H1 (cell line): ENCODE data around the gene GPC3. TPM values are rescaled to one million over a fixed set of nuclear protein-coding genes. Genes with fewer than 3 reads are reported as not detected.

ENCODE experiments used
- CTCF ChIA-PET: fragments of 300-600 bp; sonication (Branson Sonifier 250); formaldehyde crosslinking; loops from one replicate; lab custom pipeline; 2021; ENCODE audit not compliant: partially characterized antibody; lab: Charles Lee
- POLR2A ChIA-PET: fragments of 300-600 bp; sonication (Branson Sonifier 250); formaldehyde crosslinking; loops from one replicate; lab custom pipeline; 2021; ENCODE audit warnings: inconsistent platforms; ENCODE audit not compliant: partially characterized antibody; lab: Charles Lee
- DNase-seq, 2 experiments: peaks; one replicate each; pipeline versions ENCODE4 v3.0.0 to v3.0.0-alpha.2; 2010 to 2022; ENCODE audit warnings: low spot score in 2 of 2, low read depth in 1 of 2, mixed read lengths in 1 of 2
- FAIRE-seq: peaks from 2 replicates; lab custom pipeline; 2011; peaks lifted over from hg19 to GRCh38; lab: Jason Lieb, UNC
- H2AFZ ChIP-seq: 2 replicates; pipeline ENCODE4 v1.8.1; 2012; ENCODE audit warnings: low read length, inconsistent platforms
- H2AK5ac ChIP-seq: 2 replicates; pipeline ENCODE4 v1.6.1; 2013; ENCODE audit warnings: low read depth, low read length
- H2BK120ac ChIP-seq: replicated peaks from 2 replicates; pipeline ENCODE3; 2013; ENCODE audit warnings: low read depth, low read length, inconsistent platforms
- H2BK12ac ChIP-seq: 2 replicates; pipeline ENCODE4 v1.6.1; 2013; ENCODE audit warnings: low read depth, low read length
- H2BK15ac ChIP-seq: 2 replicates; pipeline ENCODE4 v1.6.1; 2013; ENCODE audit warnings: low read length
- H2BK20ac ChIP-seq: 2 replicates; pipeline ENCODE4 v1.6.1; 2013; ENCODE audit warnings: low read length
- H2BK5ac ChIP-seq: 2 replicates; pipeline ENCODE4 v1.6.1; 2013; ENCODE audit warnings: low read depth, low read length
- H3K14ac ChIP-seq: 2 replicates; pipeline ENCODE4 v1.6.1; 2013; ENCODE audit warnings: inconsistent platforms; ENCODE audit not compliant: insufficient read length
- H3K18ac ChIP-seq: 2 replicates; pipeline ENCODE4 v1.6.1; 2013; ENCODE audit warnings: low read length; ENCODE audit errors: extremely low read depth
- H3K23ac ChIP-seq: 2 replicates; pipeline ENCODE4 v1.6.1; 2013; ENCODE audit warnings: inconsistent platforms; ENCODE audit not compliant: insufficient read length
- H3K23me2 ChIP-seq: 2 replicates; pipeline ENCODE4 v1.6.1; 2013; ENCODE audit warnings: low read depth, low read length
- H3K27ac ChIP-seq: 2 replicates; pipeline ENCODE4 v1.6.1; 2011; ENCODE audit warnings: low read depth, low read length, inconsistent platforms
- H3K27me3 ChIP-seq, 4 experiments: replicated peaks in 1 of 4; 1 replicate in 1 of 4; 2 replicates in 3 of 4; pipeline versions ENCODE4 v1.6.1 to v1.8.1; 2011 to 2013; ENCODE audit warnings: low read length in 3 of 4, mild to moderate bottlenecking in 3 of 4, inconsistent platforms in 2 of 4, mixed read lengths in 2 of 4, moderate library complexity in 1 of 4; ENCODE audit not compliant: control insufficient read depth in 3 of 4, insufficient read depth in 3 of 4; ENCODE audit errors: extremely low read depth in 1 of 4
- H3K36me3 ChIP-seq, 4 experiments: 2 replicates each; pipeline versions ENCODE4 v1.6.1 to v1.8.1; 2011 to 2013; ENCODE audit warnings: mild to moderate bottlenecking in 4 of 4, low read length in 3 of 4, moderate library complexity in 2 of 4, control low read depth in 1 of 4, inconsistent platforms in 1 of 4; ENCODE audit not compliant: insufficient read depth in 4 of 4, control insufficient read depth in 2 of 4
- H3K4ac ChIP-seq: replicated peaks from 2 replicates; pipeline ENCODE3; 2013; ENCODE audit warnings: low read length, low read depth, mixed read lengths, inconsistent platforms; ENCODE audit not compliant: insufficient read length
- H3K4me1 ChIP-seq, 4 experiments: replicated peaks in 1 of 4; 1 replicate in 1 of 4; 2 replicates in 3 of 4; pipeline versions ENCODE4 v1.6.1 to v1.8.1; 2011 to 2013; ENCODE audit warnings: low read length in 3 of 4, inconsistent platforms in 2 of 4, mixed read lengths in 1 of 4; ENCODE audit not compliant: insufficient read depth in 4 of 4, control insufficient read depth in 3 of 4
- H3K4me2 ChIP-seq, 2 experiments: 2 replicates each; pipeline versions ENCODE4 v1.6.1 to v1.8.1; 2011 to 2013; ENCODE audit warnings: low read depth in 2 of 2, low read length in 2 of 2, control low read depth in 1 of 2, inconsistent platforms in 1 of 2, mild to moderate bottlenecking in 1 of 2; ENCODE audit not compliant: insufficient read depth in 1 of 2
- H3K4me3 ChIP-seq, 4 experiments: fragments of 200-600, 300-600 bp in 1 of 4; sonication (generic), shearing (Covaris generic), sonication (Bioruptor Twin) in 1 of 4; 2 replicates each; pipeline versions ENCODE4 v1.5.1 to v1.8.1; 2011 to 2016; ENCODE audit warnings: low read length in 4 of 4, low read depth in 3 of 4, control low read depth in 2 of 4, inconsistent platforms in 2 of 4, mild to moderate bottlenecking in 2 of 4, mixed read lengths in 1 of 4, moderate library complexity in 1 of 4; ENCODE audit not compliant: insufficient read depth in 2 of 4; ENCODE audit errors: extremely low read depth in 1 of 4
- H3K56ac ChIP-seq: replicated peaks from 2 replicates; pipeline ENCODE3; 2013; ENCODE audit warnings: low read depth, mild to moderate bottlenecking, mixed read lengths, low read length, inconsistent platforms; ENCODE audit not compliant: insufficient read length
- H3K79me1 ChIP-seq: 2 replicates; pipeline ENCODE4 v1.6.1; 2013; ENCODE audit warnings: low read depth, low read length, control low read depth
- H3K79me2 ChIP-seq, 2 experiments: 2 replicates each; pipeline versions ENCODE4 v1.6.1 to v1.8.1; 2012 to 2013; ENCODE audit warnings: low read length in 2 of 2, mild to moderate bottlenecking in 2 of 2, inconsistent platforms in 1 of 2; ENCODE audit not compliant: insufficient read depth in 2 of 2, control insufficient read depth in 1 of 2
- H3K9ac ChIP-seq, 4 experiments: replicated peaks in 1 of 4; 1 replicate in 1 of 4; 2 replicates in 3 of 4; pipeline versions ENCODE4 v1.6.1 to v1.8.1; 2011 to 2013; ENCODE audit warnings: low read depth in 3 of 4, low read length in 3 of 4, control low read depth in 2 of 4, mild to moderate bottlenecking in 2 of 4, moderate library complexity in 2 of 4, inconsistent platforms in 1 of 4; ENCODE audit errors: extremely low read depth in 1 of 4
- H3K9me3 ChIP-seq, 2 experiments: 2 replicates each; pipeline versions ENCODE4 v1.6.1 to v1.8.1; 2012 to 2013; ENCODE audit warnings: mild to moderate bottlenecking in 2 of 2, moderate library complexity in 2 of 2, control low read depth in 1 of 2, inconsistent platforms in 1 of 2, low read depth in 1 of 2, low read length in 1 of 2, mixed read lengths in 1 of 2; ENCODE audit not compliant: insufficient read depth in 2 of 2
- H4K20me1 ChIP-seq, 2 experiments: replicated peaks in 1 of 2; 2 replicates each; pipeline versions ENCODE3 to v1.8.1; 2011 to 2013; ENCODE audit warnings: inconsistent platforms in 2 of 2, low read length in 2 of 2, mild to moderate bottlenecking in 1 of 2; ENCODE audit not compliant: insufficient read depth in 2 of 2, control insufficient read depth in 1 of 2
- H4K5ac ChIP-seq: 2 replicates; pipeline ENCODE4 v1.6.1; 2013; ENCODE audit warnings: low read length, low read depth, mixed read lengths, inconsistent platforms; ENCODE audit not compliant: insufficient read length
- H4K8ac ChIP-seq: 2 replicates; pipeline ENCODE4 v1.8.0; 2013; ENCODE audit warnings: mild to moderate bottlenecking, moderate library complexity, low read length, inconsistent platforms; ENCODE audit not compliant: insufficient read depth; ENCODE audit errors: extremely low read depth
- H4K91ac ChIP-seq: replicated peaks from 2 replicates; pipeline ENCODE3; 2013; ENCODE audit warnings: low read length, mixed read lengths, inconsistent platforms; ENCODE audit not compliant: insufficient read length
- ATF2 ChIP-seq: IDR thresholded peaks from 2 replicates; pipeline ENCODE4 v1.6.1; 2012; ENCODE audit warnings: low read length, inconsistent platforms
- ATF3 ChIP-seq: IDR thresholded peaks from 2 replicates; pipeline ENCODE4 v1.6.1; 2011; ENCODE audit warnings: low read depth, mild to moderate bottlenecking, low read length; ENCODE audit not compliant: insufficient read depth
- BRCA1 ChIP-seq: IDR thresholded peaks from 2 replicates; pipeline ENCODE4 v1.6.1; 2012; ENCODE audit warnings: low read depth, low read length, improper control_type of control experiment
- CBX8 ChIP-seq: fragments of 300-800, 300-1000 bp; sonication (generic); IDR thresholded peaks from 2 replicates; pipeline ENCODE4 v1.7.1; 2016; ENCODE audit warnings: low read depth, low read length, borderline replicate concordance
- CHD1 ChIP-seq: IDR thresholded peaks from 2 replicates; pipeline ENCODE4 v1.6.1; 2012; ENCODE audit warnings: low read depth, low read length, improper control_type of control experiment
- EGR1 ChIP-seq: IDR thresholded peaks from 2 replicates; pipeline ENCODE4 v1.6.1; 2011; ENCODE audit warnings: low read depth, low read length, borderline replicate concordance
- EP300 ChIP-seq, 2 experiments: IDR thresholded peaks; 1 replicate in 1 of 2; 2 replicates in 1 of 2; pipeline ENCODE4 v1.6.1; 2011 to 2012; ENCODE audit warnings: low read depth in 2 of 2, low read length in 2 of 2, mild to moderate bottlenecking in 2 of 2, borderline replicate concordance in 1 of 2, inconsistent platforms in 1 of 2, moderate library complexity in 1 of 2
- JUND ChIP-seq: IDR thresholded peaks from 2 replicates; pipeline ENCODE4 v1.6.1; 2011; ENCODE audit warnings: mild to moderate bottlenecking, improper control_type of control experiment, low read length
- NANOG ChIP-seq: IDR thresholded peaks from 2 replicates; pipeline ENCODE4 v1.6.1; 2011; ENCODE audit warnings: low read length, low read depth, mild to moderate bottlenecking, inconsistent platforms; ENCODE audit not compliant: insufficient read depth, poor library complexity, severe bottlenecking
- POLR2A ChIP-seq, 2 experiments: IDR thresholded peaks; 1 replicate in 1 of 2; 2 replicates in 1 of 2; pipeline ENCODE4 v1.6.1; 2011; ENCODE audit warnings: low read depth in 2 of 2, low read length in 2 of 2, mild to moderate bottlenecking in 2 of 2; ENCODE audit errors: control extremely low read depth in 1 of 2
- RXRA ChIP-seq: IDR thresholded peaks from 2 replicates; pipeline ENCODE4 v1.6.1; 2011; ENCODE audit warnings: low read depth, mild to moderate bottlenecking, low read length, moderate library complexity; ENCODE audit not compliant: insufficient read depth
- SIRT6 ChIP-seq: IDR thresholded peaks from one replicate; pipeline ENCODE4 v1.7.1; 2012; ENCODE audit warnings: low read length, inconsistent platforms
- TCF12 ChIP-seq: IDR thresholded peaks from 2 replicates; pipeline ENCODE4 v1.6.1; 2011; ENCODE audit warnings: low read depth, mild to moderate bottlenecking, low read length
- WGBS, 2 experiments: shearing (Covaris generic) in 1 of 2; methylation state at CpG; one replicate each; pipeline versions ENCODE4 v1.1.6 to v1.1.7; 2013 to 2015; ENCODE audit warnings: low lambda C conversion rate in 2 of 2, mixed read lengths in 2 of 2, inconsistent platforms in 1 of 2, low coverage in 1 of 2, missing lambda C conversion rate in 1 of 2; ENCODE audit not compliant: insufficient replicate concordance in 2 of 2, insufficient coverage in 1 of 2, insufficient read length in 1 of 2; ENCODE audit errors: extremely low coverage in 1 of 2, missing lambda C conversion rate in 1 of 2; 5-methylcytosine and 5-hydroxymethylcytosine counted together
- polyA plus RNA-seq, 7 experiments: library from polyadenylated mRNA; depleted of rRNA in 3 of 7; stranded (reverse) in 5 of 7; unstranded in 2 of 7; fragments of >200 nt in 5 of 7; fragments of 200-250 nt in 2 of 7; gene quantifications; 1 replicate in 5 of 7; 2 replicates in 1 of 7; 4 replicates in 1 of 7; pipeline versions ENCODE4 v1.2.1 to v1.2.3, GENCODE V29; 2011 to 2013; ENCODE audit warnings: missing spikeins in 2 of 7, mixed read lengths in 2 of 7
- total RNA-seq: library from RNA; stranded (reverse); fragmentation: NEBNext Ultra II Directional; extraction: Animal tissue kit (Norgen Biotek cat#: 25700); gene quantifications from 2 replicates; pipeline ENCODE4 v1.2.1, GENCODE V29; 2021

Gene GPC3
- total and polyA plus RNA-seq, 2 of the 8 experiments (the other 6 are each of a cell fraction or from before 2014, with no cell fraction given): 64.8 to 71.9 TPM

GRCh38 chrX:133852401-133852800, 133.0 kb downstream of the GPC3 start:
- no peak overlapping the region for H2BK120ac ChIP-seq
- H3K4me2 ChIP-seq: no peak overlapping the region
- no peaks in the 10 kb centered on the region for H3K79me1 ChIP-seq
- no peaks in the 10 kb centered on the region for H4K20me1 ChIP-seq
- H4K5ac ChIP-seq: no peak overlapping the region
- no peak overlapping the region for H3K56ac ChIP-seq
- no peak overlapping the region for H2BK5ac ChIP-seq
- 82% methylated on average over 3 of the region's 3 CpGs; no CpG with 5 or more reads in 1 of the 2 experiments for WGBS, 2 experiments
- DNase-seq (no peak), FAIRE-seq (no peak)
- no peak overlapping the region for H3K23ac ChIP-seq
- no peak overlapping the region for H2AK5ac ChIP-seq
- no peaks in the 10 kb centered on the region for H3K23me2 ChIP-seq
- H3K4me3 ChIP-seq: no peak overlapping the region
- H2BK12ac ChIP-seq: no peak overlapping the region
- no peak overlapping the region for H4K91ac ChIP-seq
- H3K18ac ChIP-seq: no peak overlapping the region
- no peaks in the 10 kb centered on the region for H3K9me3 ChIP-seq
- H3K79me2 ChIP-seq: no peaks in the 10 kb centered on the region
- no peak overlapping the region for H3K14ac ChIP-seq
- H3K27me3 ChIP-seq: no peaks in the 10 kb centered on the region
- H4K8ac ChIP-seq: no peak overlapping the region
- H2BK20ac ChIP-seq: no peak overlapping the region
- no peak overlapping the region for H2BK15ac ChIP-seq
- ChIA-PET CTCF (interaction anchor here (0.6 to 1.8 kb wide), 5 partner anchors 10 to 174 kb away, joined by 3 to 8 read pairs (median 3); no protein-coding TSS in a partner anchor), POLR2A (interaction anchor here (1.0 kb wide), 1 partner anchor 42 kb away, joined by 3 read pairs; no protein-coding TSS in a partner anchor)
- H3K27ac ChIP-seq: no peak overlapping the region
- H2AFZ ChIP-seq: no peak overlapping the region
- H3K9ac ChIP-seq: no peak overlapping the region
- no peaks in the 10 kb centered on the region for H3K4me1 ChIP-seq
- H3K36me3 ChIP-seq: no peaks in the 10 kb centered on the region
- H3K4ac ChIP-seq: no peak overlapping the region
- TF ChIP-seq POLR2A (IDR thresholded peaks at IDR 0.05; ENCODE audit: control extremely low read depth in 1 of 2, low read depth in 2 of 2, low read length in 2 of 2) (no peak), ATF2 (no peak), CHD1 (no peak), RXRA (no peak), CBX8 (no peak), NANOG (no peak), SIRT6 (no peak), EP300 (IDR thresholded peaks at IDR 0.05; ENCODE audit: borderline replicate concordance in 1 of 2, low read depth in 2 of 2, low read length in 2 of 2) (no peak), JUND (no peak), BRCA1 (no peak), EGR1 (no peak), TCF12 (no peak), ATF3 (no peak)
